GM21576 (cell line): ENCODE measurements around the gene PTPN14.
"Not testable (repeated sequence)": the region's sequence is repeated elsewhere in the genome, so short reads cannot be mapped to it uniquely, and the experiment has no call there.

ENCODE experiments used
- ATAC-seq: cut with Tn5 transposase; IDR thresholded peaks from one replicate; pipeline ENCODE4 v1.9.1; 2021; ENCODE audit warnings: mild to moderate bottlenecking, moderate library complexity; ENCODE audit not compliant: unreplicated experiment

PTPN14 gene

GRCh38 chr1:214481983-214482634 is 69.3 kb downstream of the PTPN14 start:
- not testable (repeated sequence) for ATAC-seq

GRCh38 chr1:214476986-214477870 is 74.2 kb downstream of the PTPN14 start:
- no peak for ATAC-seq

GRCh38 chr1:214476229-214476985 is 75.0 kb downstream of the PTPN14 start:
- ATAC-seq, result no peak

- ATAC-seq, result no peak
Observed at GRCh38 chr1:214475746-214476145, 75.7 kb downstream of the PTPN14 start.

- no peak for ATAC-seq
Observed at GRCh38 chr1:214475331-214475730, 76.1 kb downstream of the PTPN14 start.

- no peak for ATAC-seq
Observed at GRCh38 chr1:214474467-214474866, 76.9 kb downstream of the PTPN14 start.

GRCh38 chr1:214473862-214474261 is 77.5 kb downstream of the PTPN14 start:
- ATAC-seq, result no peak

- no peak for ATAC-seq
Observed at GRCh38 chr1:214473387-214473786, 78.0 kb downstream of the PTPN14 start.

GRCh38 chr1:214472364-214472763 is 79.0 kb downstream of the PTPN14 start:
- ATAC-seq, result no peak

- no peak for ATAC-seq
Observed at GRCh38 chr1:214471458-214471857, 79.9 kb downstream of the PTPN14 start.

- no peak for ATAC-seq
Observed at GRCh38 chr1:214470132-214470531, 81.3 kb downstream of the PTPN14 start.

GRCh38 chr1:214469290-214469689 is 82.1 kb downstream of the PTPN14 start:
- no peak for ATAC-seq

GRCh38 chr1:214467078-214467585 is 84.3 kb downstream of the PTPN14 start:
- ATAC-seq, result no peak

GRCh38 chr1:214466403-214467077 is 84.9 kb downstream of the PTPN14 start:
- no peak for ATAC-seq

- ATAC-seq, result no peak
Observed at GRCh38 chr1:214464445-214465287, 86.7 kb downstream of the PTPN14 start.

- no peak for ATAC-seq
Observed at GRCh38 chr1:214463596-214463995, 87.8 kb downstream of the PTPN14 start.

GRCh38 chr1:214462882-214463281 is 88.5 kb downstream of the PTPN14 start:
- ATAC-seq, result no peak

- no peak for ATAC-seq
Observed at GRCh38 chr1:214461305-214461704, 90.1 kb downstream of the PTPN14 start.

GRCh38 chr1:214460304-214460916 is 91.0 kb downstream of the PTPN14 start:
- no peak for ATAC-seq
